Measurements from ENCODE around the gene CAPN11.
A peak's percentile ranks its signal among the peaks of the same experiment; 100 is the strongest.

DNA sequence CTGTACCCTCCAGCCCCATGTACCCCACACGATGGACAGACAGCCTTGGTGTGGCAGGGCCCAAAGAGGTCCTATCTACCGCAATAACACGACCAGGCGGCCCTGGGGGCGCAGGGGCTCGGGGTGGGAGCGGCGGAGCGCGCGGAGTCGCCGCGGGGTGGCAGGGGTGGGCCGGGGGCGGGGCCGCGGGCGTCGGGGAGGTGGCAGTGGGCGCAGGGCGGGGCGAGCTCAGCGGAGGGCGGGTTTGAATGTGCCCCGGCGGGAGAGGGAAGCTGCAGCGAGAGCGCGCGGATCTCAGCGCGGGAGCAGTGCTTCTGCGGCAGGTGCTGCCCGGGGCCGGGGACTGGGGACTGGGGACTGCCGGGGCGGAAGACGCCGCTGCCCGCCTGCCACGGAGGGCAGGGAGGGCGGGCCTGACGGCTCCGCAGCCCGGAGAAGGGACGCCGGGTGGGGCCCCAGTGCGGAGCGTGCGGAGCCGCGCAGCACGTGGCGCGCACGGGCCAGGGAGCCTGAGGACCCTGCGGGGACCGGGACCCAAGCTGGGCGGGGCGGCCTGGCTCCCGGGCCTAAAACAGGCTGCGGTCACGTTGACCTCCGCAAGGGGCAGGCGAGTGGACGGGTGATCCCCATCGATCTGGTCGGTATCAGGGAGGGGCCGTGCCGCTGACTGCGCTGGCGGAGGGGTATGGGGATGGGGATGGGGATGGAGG is 64.9 kb downstream of the CAPN11 start, which contains the start of gene SLC29A1:
- TF ChIP-seq CTCF (IDR thresholded peaks at IDR 0.05; ENCODE audit: extremely low read depth in 1 of 2, insufficient read depth in 1 of 2, low read depth in 1 of 2, low read length in 2 of 2), result peak in 1 of 2 donors; percentile 30
- TF ChIP-seq POLR2AphosphoS5 (IDR thresholded peaks at IDR 0.05; ENCODE audit: insufficient read depth, low read depth, low read length), result peak; percentile 78
- TF ChIP-seq POLR2A (IDR thresholded peaks at IDR 0.05; ENCODE audit: low read depth, low read length), result peak; percentile 71

Measured in endothelial cell of umbilical vein (primary cell).